Uterus (tissue), 4 donors: ENCODE results near the gene CELF4. TPM values are rescaled to one million over a fixed set of nuclear protein-coding genes. Genes with fewer than 3 reads are reported as not detected.
A peak's percentile ranks its signal among the peaks of the same experiment; 100 is the strongest.

Experiments
- DNase-seq, 2 donors: peaks; one replicate each; pipeline ENCODE4 v3.0.0-alpha.2; 2019 to 2020
- H3K27ac ChIP-seq, 2 donors: fragments of 200-600 bp; sonication (generic); 1 replicate in 1 of 2; 2 replicates in 1 of 2; pipeline ENCODE4 v1.5.1; 2016 to 2018
- H3K27me3 ChIP-seq, 2 donors: fragments of 200-600 bp; sonication (generic); one replicate each; pipeline ENCODE4 v1.5.1; 2018 to 2019; ENCODE audit warnings: control low read depth in 1 of 2
- H3K36me3 ChIP-seq, 2 donors: fragments of 200-600 bp; sonication (generic); one replicate each; pipeline ENCODE4 v1.5.1; 2019; ENCODE audit warnings: control low read depth in 1 of 2
- H3K4me1 ChIP-seq, 2 donors: fragments of 200-600 bp; sonication (generic); one replicate each; pipeline ENCODE4 v1.5.1; 2018 to 2019; ENCODE audit warnings: control low read depth in 1 of 2
- H3K4me3 ChIP-seq, 2 donors: fragments of 200-600 bp; sonication (generic); 1 replicate in 1 of 2; 2 replicates in 1 of 2; pipeline ENCODE4 v1.5.1; 2018 to 2019; ENCODE audit warnings: mild to moderate bottlenecking in 1 of 2
- H3K9me3 ChIP-seq, 2 donors: fragments of 200-600 bp; sonication (generic); one replicate each; pipeline ENCODE4 v1.5.1; 2019; ENCODE audit warnings: control low read depth in 1 of 2
- POLR2A ChIP-seq, 2 donors: fragments of 450-650 bp; IDR thresholded peaks; one replicate each; pipeline ENCODE4 v1.6.1; 2016; ENCODE audit warnings: antibody characterized with exemption in 2 of 2, mild to moderate bottlenecking in 1 of 2, moderate library complexity in 1 of 2
- intact Hi-C: fragments of 100-400 bp; cut with DNase I; formaldehyde crosslinking; loops from one replicate; pipeline ENCODE4 v1.15.1; 2023; ENCODE audit warnings: low total_unique reads
- total RNA-seq, 4 donors: library from RNA; depleted of rRNA in 3 of 4; stranded (reverse); fragments of >200 nt in 3 of 4; gene quantifications; one replicate each; pipeline versions ENCODE4 v1.1.0 to v1.2.4, GENCODE V29; 2014 to 2023
- TF ChIP-seq, protein P1 (sequence below), 4 experiments: fragments of 200-600 bp in 2 of 4; fragments of 450-650 bp in 2 of 4; sonication (generic) in 2 of 4; IDR thresholded peaks; one replicate each; pipeline ENCODE4 v1.5.1; 2016 to 2019; ENCODE audit warnings: antibody characterized with exemption in 4 of 4, mild to moderate bottlenecking in 2 of 4, moderate library complexity in 1 of 4
- donor health status: DM: yes; HTN: yes; CAD: no.

The CELF4 gene
- total RNA-seq, 4 donors from 2014 or later, result 0.18 to 1.7 TPM; not detected in 2

DNA sequence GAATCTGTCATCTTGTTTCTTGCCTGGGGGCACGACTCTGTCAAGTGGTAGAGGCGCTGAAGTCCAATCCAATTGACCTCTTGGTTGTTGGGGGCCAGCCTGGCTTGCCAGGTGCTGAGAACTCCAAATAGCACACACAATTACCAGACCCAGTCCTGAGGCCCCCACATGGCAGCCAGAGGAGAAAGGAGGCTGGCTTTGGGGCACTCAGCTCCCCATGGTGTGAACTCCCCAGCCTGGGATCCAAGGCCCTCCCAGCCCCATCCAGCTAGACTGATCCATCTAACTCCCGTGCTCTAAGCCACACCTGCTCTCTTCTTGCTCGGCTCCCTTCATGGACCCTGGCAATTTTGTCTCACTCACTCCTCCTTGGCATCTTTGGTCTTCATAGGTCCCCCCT lies 170.0 kb downstream of the CELF4 start:
- Histone ChIP-seq H3K27me3 (no peaks in the 10 kb centered on the region), H3K9me3 (no peaks in the 10 kb centered on the region), H3K36me3 (no peaks in the 10 kb centered on the region), H3K4me1 (no peaks in the 10 kb centered on the region), H3K4me3 (no peak overlapping the region), H3K27ac (no peak overlapping the region)
- no peak for TF ChIP-seq POLR2A (IDR thresholded peaks at IDR 0.05)
- DNase-seq, result no peak
- intact Hi-C loops, result no loop called here

DNA sequence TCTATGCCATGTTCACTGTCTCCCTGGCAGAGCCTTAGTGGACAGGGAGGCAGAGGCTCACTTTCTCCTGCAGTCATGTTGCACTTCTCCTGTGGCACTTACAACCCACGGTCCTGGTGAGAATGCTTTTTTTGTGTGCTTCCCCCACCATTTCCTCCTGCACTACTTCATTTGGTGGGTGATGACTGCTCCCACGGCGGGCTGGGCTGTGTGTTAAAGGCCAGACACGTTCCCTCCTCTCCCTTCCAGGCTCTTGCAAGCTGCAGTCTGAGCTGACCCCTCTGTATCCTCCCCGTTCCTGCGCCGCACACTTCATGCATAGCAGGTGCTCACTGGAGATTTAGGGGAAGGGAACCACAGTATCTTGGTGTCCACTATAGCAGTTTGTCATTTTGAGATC lies 170.5 kb downstream of the CELF4 start:
- TF ChIP-seq POLR2A (IDR thresholded peaks at IDR 0.05), result no peak
- TF ChIP-seq, protein P1, sequence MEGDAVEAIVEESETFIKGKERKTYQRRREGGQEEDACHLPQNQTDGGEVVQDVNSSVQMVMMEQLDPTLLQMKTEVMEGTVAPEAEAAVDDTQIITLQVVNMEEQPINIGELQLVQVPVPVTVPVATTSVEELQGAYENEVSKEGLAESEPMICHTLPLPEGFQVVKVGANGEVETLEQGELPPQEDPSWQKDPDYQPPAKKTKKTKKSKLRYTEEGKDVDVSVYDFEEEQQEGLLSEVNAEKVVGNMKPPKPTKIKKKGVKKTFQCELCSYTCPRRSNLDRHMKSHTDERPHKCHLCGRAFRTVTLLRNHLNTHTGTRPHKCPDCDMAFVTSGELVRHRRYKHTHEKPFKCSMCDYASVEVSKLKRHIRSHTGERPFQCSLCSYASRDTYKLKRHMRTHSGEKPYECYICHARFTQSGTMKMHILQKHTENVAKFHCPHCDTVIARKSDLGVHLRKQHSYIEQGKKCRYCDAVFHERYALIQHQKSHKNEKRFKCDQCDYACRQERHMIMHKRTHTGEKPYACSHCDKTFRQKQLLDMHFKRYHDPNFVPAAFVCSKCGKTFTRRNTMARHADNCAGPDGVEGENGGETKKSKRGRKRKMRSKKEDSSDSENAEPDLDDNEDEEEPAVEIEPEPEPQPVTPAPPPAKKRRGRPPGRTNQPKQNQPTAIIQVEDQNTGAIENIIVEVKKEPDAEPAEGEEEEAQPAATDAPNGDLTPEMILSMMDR (IDR thresholded peaks at IDR 0.05), result no peak
- Histone ChIP-seq H3K4me1 (no peaks in the 10 kb centered on the region), H3K4me3 (no peak overlapping the region), H3K27me3 (no peaks in the 10 kb centered on the region), H3K9me3 (no peaks in the 10 kb centered on the region), H3K27ac (no peak overlapping the region), H3K36me3 (no peaks in the 10 kb centered on the region)
- no peak for DNase-seq
- intact Hi-C loops, result no loop called here

DNA sequence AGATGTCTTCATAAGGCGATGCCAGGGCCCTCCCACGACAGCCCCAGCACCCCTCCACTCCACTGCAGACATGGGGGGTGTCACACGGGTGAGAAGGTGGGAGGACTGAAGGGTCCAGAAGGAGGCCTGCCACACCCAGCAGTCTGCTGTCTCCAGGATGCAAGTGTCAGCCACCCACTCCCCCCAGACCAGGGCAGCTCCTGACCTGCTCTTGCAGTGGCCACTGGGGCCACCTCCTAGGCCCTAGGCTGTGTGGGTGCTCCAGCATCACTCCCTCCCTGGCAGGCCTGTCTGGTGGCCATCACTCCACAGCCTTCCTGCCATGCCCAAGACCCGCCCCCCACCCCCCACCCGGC lies 171.0 kb downstream of the CELF4 start:
- no peak overlapping the region for H3K27ac ChIP-seq
- no peaks in the 10 kb centered on the region for H3K4me1 ChIP-seq
- no peak for TF ChIP-seq POLR2A (IDR thresholded peaks at IDR 0.05)
- TF ChIP-seq, protein P1 (IDR thresholded peaks at IDR 0.05), result no peak
- H3K4me3 ChIP-seq, result no peak overlapping the region
- intact Hi-C loops, result no loop called here
- H3K36me3 ChIP-seq, result no peaks in the 10 kb centered on the region
- H3K27me3 ChIP-seq, result no peaks in the 10 kb centered on the region
- H3K9me3 ChIP-seq, result no peaks in the 10 kb centered on the region
- no peak for DNase-seq

DNA sequence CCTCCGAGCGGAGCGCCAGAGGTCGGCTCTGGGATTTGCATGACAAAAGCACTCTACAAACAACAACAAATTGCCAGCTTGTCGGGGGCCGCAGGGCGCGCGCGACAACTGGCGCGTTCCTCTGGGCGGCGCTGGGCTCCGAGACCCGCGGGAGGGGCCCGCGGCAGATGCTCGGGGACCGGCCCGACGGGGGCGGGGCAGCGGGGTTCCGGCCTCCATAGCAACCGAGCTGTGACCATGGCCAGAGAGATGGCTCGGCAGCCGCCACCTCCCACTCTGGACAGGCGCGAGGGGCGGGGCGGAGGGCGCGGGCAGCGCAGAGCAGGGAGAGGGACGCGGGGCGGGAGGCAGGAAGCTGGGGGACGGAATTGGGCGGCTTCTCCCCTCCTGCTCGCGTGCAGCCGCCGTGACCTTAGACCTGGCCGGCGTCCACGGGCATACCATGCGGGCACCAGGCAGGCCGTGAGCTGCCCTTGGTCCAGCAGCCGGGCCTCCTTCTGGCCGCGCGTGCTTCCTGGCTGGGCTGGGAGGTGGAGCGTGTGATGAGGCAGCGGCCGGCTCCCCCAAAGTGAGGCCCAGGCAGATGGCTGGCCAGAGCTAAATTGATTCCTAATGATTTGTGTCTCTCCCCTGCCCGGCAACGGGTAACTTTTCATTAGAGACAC lies 171.5 kb downstream of the CELF4 start:
- Histone ChIP-seq H3K36me3 (no peaks in the 10 kb centered on the region), H3K4me3 (peak overlapping the region; percentile 1 to 41), H3K9me3 (no peaks in the 10 kb centered on the region), H3K27me3 (no peaks in the 10 kb centered on the region), H3K4me1 (no peaks in the 10 kb centered on the region), H3K27ac (no peak overlapping the region)
- peak; percentile 54 to 73 for DNase-seq
- TF ChIP-seq, protein P1 (IDR thresholded peaks at IDR 0.05), result no peak
- intact Hi-C loops, result no loop called here

DNA sequence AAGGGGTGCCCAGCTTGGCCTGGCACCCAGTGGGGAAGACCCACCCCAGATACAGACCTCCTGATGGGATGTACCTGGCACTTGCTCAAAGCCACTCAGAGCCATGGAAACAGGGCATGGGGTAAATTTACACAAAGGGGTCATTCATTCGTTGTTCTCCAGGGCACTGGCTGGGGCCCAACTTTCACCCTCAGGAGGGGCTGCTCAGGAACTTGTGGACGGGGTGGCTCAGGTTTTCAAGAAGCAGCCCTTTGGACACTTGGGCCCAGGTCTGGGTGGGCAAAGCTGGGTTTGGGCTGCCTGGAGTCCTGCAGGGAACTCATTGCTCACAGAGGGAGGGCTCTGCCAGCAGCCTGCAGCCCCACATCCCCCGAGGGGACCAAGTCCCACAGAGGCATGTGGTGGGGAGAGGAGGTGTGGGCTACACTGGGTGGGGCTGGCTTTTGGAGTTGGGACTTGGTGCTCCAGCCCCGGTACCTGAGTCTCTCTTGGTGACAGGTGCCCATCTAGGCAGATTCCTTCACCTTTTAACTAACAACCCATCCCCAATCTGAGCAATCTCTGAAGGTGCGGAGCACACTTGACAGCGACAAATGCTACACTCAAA lies 172.3 kb downstream of the CELF4 start:
- TF ChIP-seq POLR2A (IDR thresholded peaks at IDR 0.05), result no peak
- TF ChIP-seq, protein P1 (IDR thresholded peaks at IDR 0.05), result no peak
- Histone ChIP-seq H3K4me1 (no peaks in the 10 kb centered on the region), H3K27ac (no peak overlapping the region), H3K4me3 (peak overlapping the region in 1 of 2 donors; percentile 41), H3K9me3 (no peaks in the 10 kb centered on the region), H3K27me3 (no peaks in the 10 kb centered on the region), H3K36me3 (no peaks in the 10 kb centered on the region)
- intact Hi-C loops, result no loop called here
- DNase-seq, result no peak
